ENCODE measurements around the gene MTA2. TPM values are rescaled to one million over a fixed set of nuclear protein-coding genes. Genes with fewer than 3 reads are reported as not detected.

MTA2 gene
- total RNA-seq, 1 donor from 2014 or later = 91.6 TPM

GRCh38 chr11:62599069-62599696 lies 2.5 kb downstream of the MTA2 start:
- H3K9me3 Mint-ChIP-seq (ENCODE audit: unreplicated experiment) = no peaks in the 10 kb centered on the region
- H3K27me3 Mint-ChIP-seq (ENCODE audit: unreplicated experiment) = no peaks in the 10 kb centered on the region
- H3K36me3 Mint-ChIP-seq (ENCODE audit: unreplicated experiment) = peaks cover 45% of the 10 kb centered on the region
- peaks cover 32% of the 10 kb centered on the region for H3K4me1 Mint-ChIP-seq (ENCODE audit: unreplicated experiment)
- H3K4me3 Mint-ChIP-seq (ENCODE audit: unreplicated experiment) = peak overlapping the region; percentile 84
- peak; percentile 93 for DNase-seq (ENCODE audit: extremely low spot score, unreplicated experiment)
- peak overlapping the region; percentile 96 for H3K27ac Mint-ChIP-seq (ENCODE audit: unreplicated experiment)
- TF ChIP-seq, protein P1, sequence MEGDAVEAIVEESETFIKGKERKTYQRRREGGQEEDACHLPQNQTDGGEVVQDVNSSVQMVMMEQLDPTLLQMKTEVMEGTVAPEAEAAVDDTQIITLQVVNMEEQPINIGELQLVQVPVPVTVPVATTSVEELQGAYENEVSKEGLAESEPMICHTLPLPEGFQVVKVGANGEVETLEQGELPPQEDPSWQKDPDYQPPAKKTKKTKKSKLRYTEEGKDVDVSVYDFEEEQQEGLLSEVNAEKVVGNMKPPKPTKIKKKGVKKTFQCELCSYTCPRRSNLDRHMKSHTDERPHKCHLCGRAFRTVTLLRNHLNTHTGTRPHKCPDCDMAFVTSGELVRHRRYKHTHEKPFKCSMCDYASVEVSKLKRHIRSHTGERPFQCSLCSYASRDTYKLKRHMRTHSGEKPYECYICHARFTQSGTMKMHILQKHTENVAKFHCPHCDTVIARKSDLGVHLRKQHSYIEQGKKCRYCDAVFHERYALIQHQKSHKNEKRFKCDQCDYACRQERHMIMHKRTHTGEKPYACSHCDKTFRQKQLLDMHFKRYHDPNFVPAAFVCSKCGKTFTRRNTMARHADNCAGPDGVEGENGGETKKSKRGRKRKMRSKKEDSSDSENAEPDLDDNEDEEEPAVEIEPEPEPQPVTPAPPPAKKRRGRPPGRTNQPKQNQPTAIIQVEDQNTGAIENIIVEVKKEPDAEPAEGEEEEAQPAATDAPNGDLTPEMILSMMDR (IDR thresholded peaks at IDR 0.05) = no peak

GRCh38 chr11:62595124-62595523 lies 6.5 kb downstream of the MTA2 start:
- no peaks in the 10 kb centered on the region for H3K27me3 Mint-ChIP-seq (ENCODE audit: unreplicated experiment)
- TF ChIP-seq, protein P1 (IDR thresholded peaks at IDR 0.05) = no peak
- no peaks in the 10 kb centered on the region for H3K9me3 Mint-ChIP-seq (ENCODE audit: unreplicated experiment)
- H3K36me3 Mint-ChIP-seq (ENCODE audit: unreplicated experiment) = peaks cover 49% of the 10 kb centered on the region
- H3K27ac Mint-ChIP-seq (ENCODE audit: unreplicated experiment) = no peak overlapping the region
- peaks cover 43% of the 10 kb centered on the region for H3K4me1 Mint-ChIP-seq (ENCODE audit: unreplicated experiment)
- DNase-seq (ENCODE audit: extremely low spot score, unreplicated experiment) = no peak
- H3K4me3 Mint-ChIP-seq (ENCODE audit: unreplicated experiment) = no peak overlapping the region

- Mint-ChIP-seq H3K9me3 (ENCODE audit: unreplicated experiment) (no peaks in the 10 kb centered on the region), H3K4me3 (ENCODE audit: unreplicated experiment) (peak overlapping the region; percentile 57), H3K36me3 (ENCODE audit: unreplicated experiment) (peaks cover 35% of the 10 kb centered on the region), H3K4me1 (ENCODE audit: unreplicated experiment) (peaks cover 33% of the 10 kb centered on the region), H3K27me3 (ENCODE audit: unreplicated experiment) (no peaks in the 10 kb centered on the region), H3K27ac (ENCODE audit: unreplicated experiment) (peak overlapping the region; percentile 96)
- TF ChIP-seq, protein P1 (IDR thresholded peaks at IDR 0.05) = peak; percentile 58
- DNase-seq (ENCODE audit: extremely low spot score, unreplicated experiment) = no peak
Measured at GRCh38 chr11:62593434-62594044, 8.1 kb downstream of the MTA2 start.

DNA sequence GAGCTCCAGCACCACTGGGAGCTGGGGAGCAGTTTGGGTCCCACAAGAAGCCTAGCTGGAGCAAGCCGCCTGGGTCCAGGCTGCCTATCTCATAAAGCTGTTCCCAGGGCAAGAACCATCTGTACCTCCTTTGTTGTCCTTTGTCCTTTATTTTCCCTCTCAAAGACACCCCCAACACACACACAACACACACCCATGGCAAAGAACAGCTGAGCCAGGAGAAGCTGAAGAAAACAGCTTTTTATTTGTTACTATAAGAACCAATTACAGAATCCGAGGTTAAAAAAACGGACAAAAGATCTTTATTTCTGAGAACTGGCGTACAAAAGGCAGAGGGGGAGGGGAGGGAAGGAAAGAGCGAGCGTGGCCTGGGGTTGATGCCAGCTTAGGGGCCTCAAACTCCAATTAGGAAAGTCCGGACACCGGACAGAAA lies 8.7 kb downstream of the MTA2 start:
- TF ChIP-seq, protein P1 (IDR thresholded peaks at IDR 0.05) = no peak
- Mint-ChIP-seq H3K4me3 (ENCODE audit: unreplicated experiment) (no peak overlapping the region), H3K4me1 (ENCODE audit: unreplicated experiment) (peaks cover 33% of the 10 kb centered on the region), H3K36me3 (ENCODE audit: unreplicated experiment) (peaks cover 31% of the 10 kb centered on the region), H3K9me3 (ENCODE audit: unreplicated experiment) (no peaks in the 10 kb centered on the region), H3K27me3 (ENCODE audit: unreplicated experiment) (no peaks in the 10 kb centered on the region), H3K27ac (ENCODE audit: unreplicated experiment) (peak overlapping the region; percentile 96)
- no peak for DNase-seq (ENCODE audit: extremely low spot score, unreplicated experiment)

GRCh38 chr11:62592146-62592815 lies 9.4 kb downstream of the MTA2 start:
- H3K27me3 Mint-ChIP-seq (ENCODE audit: unreplicated experiment) = no peaks in the 10 kb centered on the region
- DNase-seq (ENCODE audit: extremely low spot score, unreplicated experiment) = no peak
- H3K27ac Mint-ChIP-seq (ENCODE audit: unreplicated experiment) = peak overlapping the region; percentile 96
- H3K9me3 Mint-ChIP-seq (ENCODE audit: unreplicated experiment) = no peaks in the 10 kb centered on the region
- H3K4me3 Mint-ChIP-seq (ENCODE audit: unreplicated experiment) = peak overlapping the region; percentile 90
- H3K4me1 Mint-ChIP-seq (ENCODE audit: unreplicated experiment) = peaks cover 33% of the 10 kb centered on the region
- TF ChIP-seq, protein P1 (IDR thresholded peaks at IDR 0.05) = no peak
- H3K36me3 Mint-ChIP-seq (ENCODE audit: unreplicated experiment) = peaks cover 24% of the 10 kb centered on the region

All from osteocyte (in vitro differentiated cells).